T-helper 2 cell treated with Interferon-gamma antibody and Interleukin-4, amounts not matched to agents 100 ng/mL and 5 ng/mL, for 36 hours (primary cell): ENCODE measurements around the gene ZFR2. TPM values are rescaled to one million over a fixed set of nuclear protein-coding genes. Genes with fewer than 3 reads are reported as not detected.
"Not testable (repeated sequence)": the region's sequence is repeated elsewhere in the genome, so short reads cannot be mapped to it uniquely, and the experiment has no call there.

Experiments
- intact Hi-C: fragments of 100-400 bp; cut with micrococcal nuclease; formaldehyde crosslinking; loops from one replicate; pipeline ENCODE4 v1.15.1; 2023
- total RNA-seq: library from RNA; stranded (reverse); gene quantifications from 2 replicates; pipeline ENCODE4 v1.2.3, GENCODE V29; 2022

ZFR2 gene
- total RNA-seq, 1 donor from 2014 or later, result 0.30 TPM

- intact Hi-C loops, result loop anchor here (5.0 kb wide), 1 partner anchor 228 kb away; the partner anchor contains the start of gene EEF2
Measured at GRCh38 chr19:3759482-3760254, 109.2 kb downstream of the ZFR2 start.

GRCh38 chr19:3758297-3758696, 110.5 kb downstream of the ZFR2 start:
- intact Hi-C loops, result not testable (repeated sequence)

DNA sequence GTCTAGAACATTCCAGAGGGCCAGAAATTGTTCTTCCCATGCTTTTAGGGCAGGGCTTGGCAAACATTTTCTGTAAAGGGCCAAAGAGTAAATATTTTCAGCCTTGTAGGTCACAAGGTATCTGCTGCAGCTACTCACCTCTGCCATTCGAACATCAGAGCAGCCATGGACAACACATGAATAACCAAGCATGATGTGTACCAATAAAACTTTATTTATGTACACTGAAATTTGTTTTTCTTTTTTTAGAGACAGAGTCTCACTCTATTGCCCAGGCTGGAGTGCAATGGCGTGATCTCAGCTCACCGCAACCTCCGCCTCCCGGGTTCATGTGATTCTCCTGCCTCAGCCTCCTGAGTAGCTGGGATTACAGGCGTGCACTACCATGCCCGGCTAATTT, 111.1 kb downstream of the ZFR2 start:
- intact Hi-C loops, result not testable (repeated sequence)

Other genes with a start within 250 kb of the ZFR2 start
- gene CACTIN, start 242.2 kb downstream of the ZFR2 start, total RNA-seq, result 32.6 and 34.8 TPM in 2 replicates
- gene PIP5K1C, start 168.6 kb downstream of the ZFR2 start, total RNA-seq, result 15.6 TPM in 2 replicates
- 1.0 and 1.2 TPM in 2 replicates for gene TJP3, start 160.7 kb downstream of the ZFR2 start, total RNA-seq
- 40.5 and 42.3 TPM in 2 replicates for gene APBA3, start 107.3 kb downstream of the ZFR2 start, total RNA-seq
- gene MRPL54, start 106.4 kb downstream of the ZFR2 start, total RNA-seq, result 100 and 105 TPM in 2 replicates
- not detected in 2 replicates for gene RAX2, start 96.8 kb downstream of the ZFR2 start, total RNA-seq
- gene MATK, start 82.7 kb downstream of the ZFR2 start, total RNA-seq, result 16.4 and 18.8 TPM in 2 replicates
- gene ATCAY, start 11.6 kb upstream of the ZFR2 start, total RNA-seq, result not detected in 2 replicates
- gene NMRK2, start 64.0 kb upstream of the ZFR2 start, total RNA-seq, result not detected in 2 replicates
- 34.3 and 35.2 TPM in 2 replicates for gene DAPK3, start 102.1 kb upstream of the ZFR2 start, total RNA-seq
- 1,722 and 1,742 TPM in 2 replicates for gene EEF2, start 116.4 kb upstream of the ZFR2 start, total RNA-seq
- 29.8 and 34.4 TPM in 2 replicates for gene PIAS4, start 138.7 kb upstream of the ZFR2 start, total RNA-seq
- gene ZBTB7A, start 197.9 kb upstream of the ZFR2 start, total RNA-seq, result 38.3 and 41.6 TPM in 2 replicates